Measurements from ENCODE around the gene FAM171A2.
"Not testable (repeated sequence)": the region's sequence is repeated elsewhere in the genome, so short reads cannot be mapped to it uniquely, and the experiment has no call there.

The FAM171A2 gene

GRCh38 chr17:44363613-44364159 is at the start of gene FAM171A2:
FAM171A2 (minus strand) TSS chr17:44363853; CDS start chr17:44363714, 139 bp downstream.
- DNase-seq = peak; percentile 64

- DNase-seq = no peak
These were observed 45.8 kb upstream of the FAM171A2 start for GRCh38 chr17:44409309-44410028.

GRCh38 chr17:44408786-44409185 is 45.1 kb upstream of the FAM171A2 start:
- DNase-seq = no peak

GRCh38 chr17:44402564-44403172 is 39.0 kb upstream of the FAM171A2 start:
- no peak for DNase-seq

GRCh38 chr17:44400226-44400847 is 36.7 kb upstream of the FAM171A2 start:
- no peak for DNase-seq

GRCh38 chr17:44398692-44399691 is 35.3 kb upstream of the FAM171A2 start:
- DNase-seq = no peak

- no peak for DNase-seq
These were observed 34.1 kb upstream of the FAM171A2 start for GRCh38 chr17:44397479-44398440.

GRCh38 chr17:44396946-44397345 is 33.3 kb upstream of the FAM171A2 start:
- DNase-seq = no peak

- DNase-seq = no peak
These were observed 31.2 kb upstream of the FAM171A2 start for GRCh38 chr17:44394833-44395232.

- not testable (repeated sequence) for DNase-seq
These were observed 30.5 kb upstream of the FAM171A2 start for GRCh38 chr17:44394112-44394511.

- no peak for DNase-seq
These were observed 26.7 kb upstream of the FAM171A2 start for GRCh38 chr17:44390250-44390870.

GRCh38 chr17:44389723-44390202 is 26.1 kb upstream of the FAM171A2 start:
- no peak for DNase-seq

GRCh38 chr17:44389281-44389680 is 25.6 kb upstream of the FAM171A2 start, which contains the start of gene ITGA2B:
ITGA2B (minus strand) TSS chr17:44389649; CDS start chr17:44389473, 176 bp downstream.
- no peak for DNase-seq

- DNase-seq = no peak
These were observed 24.2 kb upstream of the FAM171A2 start for GRCh38 chr17:44387804-44388203.

- no peak for DNase-seq
These were observed 22.5 kb upstream of the FAM171A2 start for GRCh38 chr17:44386182-44386525.

- DNase-seq = peak; percentile 75
These were observed 21.9 kb upstream of the FAM171A2 start for GRCh38 chr17:44385287-44386181.

GRCh38 chr17:44384823-44385286 is 21.2 kb upstream of the FAM171A2 start:
- no peak for DNase-seq

- no peak for DNase-seq
These were observed 20.7 kb upstream of the FAM171A2 start for GRCh38 chr17:44384281-44384822.

GRCh38 chr17:44383861-44384260 is 20.2 kb upstream of the FAM171A2 start:
- no peak for DNase-seq
